PFSK-1 (cell line): ENCODE data around the gene PCK2.

Experiments used
- FOXP2 ChIP-seq: optimal IDR thresholded peaks from 2 replicates; pipeline ENCODE3; 2011; ENCODE audit warnings: borderline replicate concordance, control low read depth, inconsistent platforms; ENCODE audit not compliant: insufficient read depth; ENCODE audit errors: extremely low read length, extremely low read depth
- POLR2AphosphoS5 ChIP-seq: IDR thresholded peaks from 2 replicates; pipeline ENCODE4 v1.6.1; 2012; ENCODE audit warnings: low read depth, mild to moderate bottlenecking, control low read depth, low read length, moderate library complexity
- SIN3A ChIP-seq: IDR thresholded peaks from 2 replicates; pipeline ENCODE4 v1.6.1; 2012; ENCODE audit warnings: mild to moderate bottlenecking, low read length, moderate library complexity, borderline replicate concordance; ENCODE audit not compliant: insufficient read depth
- TAF1 ChIP-seq: IDR thresholded peaks from 2 replicates; pipeline ENCODE4 v1.6.1; 2012; ENCODE audit warnings: low read length, control low read depth, borderline replicate concordance; ENCODE audit not compliant: insufficient read depth
- TF ChIP-seq, protein P1 (sequence below), 2 experiments: IDR thresholded peaks; 2 replicates each; pipeline versions ENCODE4 v1.6.1 to v1.8.0; 2011 to 2012; ENCODE audit warnings: low read depth in 2 of 2, low read length in 2 of 2, control low read depth in 1 of 2, inconsistent platforms in 1 of 2, mild to moderate bottlenecking in 1 of 2, moderate library complexity in 1 of 2; ENCODE audit not compliant: insufficient read depth in 1 of 2

PCK2 gene

DNA sequence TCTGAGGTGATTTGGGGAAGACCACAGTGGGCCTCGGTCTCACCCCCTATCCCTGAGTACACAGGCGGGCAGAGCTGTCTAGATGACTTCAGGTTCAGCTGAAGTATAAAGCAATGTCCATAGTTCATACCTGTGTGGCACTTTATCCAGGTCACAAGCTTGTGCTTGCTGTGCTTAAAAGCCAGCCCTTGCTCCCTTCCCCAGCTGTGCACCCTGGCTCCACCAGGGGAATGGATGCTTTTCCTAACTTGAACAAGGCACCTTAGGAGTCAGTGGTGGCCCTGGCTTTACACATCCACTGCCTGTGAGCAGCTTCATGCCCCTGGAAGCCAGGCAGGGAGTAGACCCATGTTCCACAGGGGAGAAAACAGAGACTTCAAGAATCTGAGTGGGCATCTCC is 36.8 kb upstream of the PCK2 start:
- TF ChIP-seq FOXP2 (no peak), TAF1 (no peak), POLR2AphosphoS5 (no peak), SIN3A (no peak)
- TF ChIP-seq, protein P1, sequence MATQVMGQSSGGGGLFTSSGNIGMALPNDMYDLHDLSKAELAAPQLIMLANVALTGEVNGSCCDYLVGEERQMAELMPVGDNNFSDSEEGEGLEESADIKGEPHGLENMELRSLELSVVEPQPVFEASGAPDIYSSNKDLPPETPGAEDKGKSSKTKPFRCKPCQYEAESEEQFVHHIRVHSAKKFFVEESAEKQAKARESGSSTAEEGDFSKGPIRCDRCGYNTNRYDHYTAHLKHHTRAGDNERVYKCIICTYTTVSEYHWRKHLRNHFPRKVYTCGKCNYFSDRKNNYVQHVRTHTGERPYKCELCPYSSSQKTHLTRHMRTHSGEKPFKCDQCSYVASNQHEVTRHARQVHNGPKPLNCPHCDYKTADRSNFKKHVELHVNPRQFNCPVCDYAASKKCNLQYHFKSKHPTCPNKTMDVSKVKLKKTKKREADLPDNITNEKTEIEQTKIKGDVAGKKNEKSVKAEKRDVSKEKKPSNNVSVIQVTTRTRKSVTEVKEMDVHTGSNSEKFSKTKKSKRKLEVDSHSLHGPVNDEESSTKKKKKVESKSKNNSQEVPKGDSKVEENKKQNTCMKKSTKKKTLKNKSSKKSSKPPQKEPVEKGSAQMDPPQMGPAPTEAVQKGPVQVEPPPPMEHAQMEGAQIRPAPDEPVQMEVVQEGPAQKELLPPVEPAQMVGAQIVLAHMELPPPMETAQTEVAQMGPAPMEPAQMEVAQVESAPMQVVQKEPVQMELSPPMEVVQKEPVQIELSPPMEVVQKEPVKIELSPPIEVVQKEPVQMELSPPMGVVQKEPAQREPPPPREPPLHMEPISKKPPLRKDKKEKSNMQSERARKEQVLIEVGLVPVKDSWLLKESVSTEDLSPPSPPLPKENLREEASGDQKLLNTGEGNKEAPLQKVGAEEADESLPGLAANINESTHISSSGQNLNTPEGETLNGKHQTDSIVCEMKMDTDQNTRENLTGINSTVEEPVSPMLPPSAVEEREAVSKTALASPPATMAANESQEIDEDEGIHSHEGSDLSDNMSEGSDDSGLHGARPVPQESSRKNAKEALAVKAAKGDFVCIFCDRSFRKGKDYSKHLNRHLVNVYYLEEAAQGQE (IDR thresholded peaks at IDR 0.05; ENCODE audit: insufficient read depth in 1 of 2, low read depth in 2 of 2, low read length in 2 of 2), result no peak

DNA sequence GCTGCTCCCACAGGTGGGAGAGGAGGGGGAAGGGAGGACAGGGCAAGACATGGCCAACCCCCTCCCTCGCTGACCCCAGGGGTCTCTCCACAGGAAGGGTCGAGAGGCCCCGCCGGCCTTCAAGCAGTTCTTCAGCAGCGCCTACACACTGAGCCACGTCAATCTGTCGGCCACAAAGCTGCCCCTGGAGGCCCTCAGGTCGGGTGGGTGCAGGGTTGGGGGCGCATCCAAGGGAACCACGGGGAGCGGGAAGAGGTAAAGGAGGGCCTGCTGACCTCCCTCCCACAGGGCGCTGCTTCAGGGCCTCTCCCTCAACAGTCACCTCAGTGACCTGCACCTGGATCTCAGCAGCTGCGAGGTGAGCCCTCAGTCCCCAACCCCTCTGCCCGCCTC is 36.2 kb upstream of the PCK2 start:
- TF ChIP-seq, protein P1 (IDR thresholded peaks at IDR 0.05; ENCODE audit: insufficient read depth in 1 of 2, low read depth in 2 of 2, low read length in 2 of 2), result no peak
- no peak for TF ChIP-seq SIN3A
- no peak for TF ChIP-seq POLR2AphosphoS5
- TF ChIP-seq TAF1, result no peak
- no peak for TF ChIP-seq FOXP2

DNA sequence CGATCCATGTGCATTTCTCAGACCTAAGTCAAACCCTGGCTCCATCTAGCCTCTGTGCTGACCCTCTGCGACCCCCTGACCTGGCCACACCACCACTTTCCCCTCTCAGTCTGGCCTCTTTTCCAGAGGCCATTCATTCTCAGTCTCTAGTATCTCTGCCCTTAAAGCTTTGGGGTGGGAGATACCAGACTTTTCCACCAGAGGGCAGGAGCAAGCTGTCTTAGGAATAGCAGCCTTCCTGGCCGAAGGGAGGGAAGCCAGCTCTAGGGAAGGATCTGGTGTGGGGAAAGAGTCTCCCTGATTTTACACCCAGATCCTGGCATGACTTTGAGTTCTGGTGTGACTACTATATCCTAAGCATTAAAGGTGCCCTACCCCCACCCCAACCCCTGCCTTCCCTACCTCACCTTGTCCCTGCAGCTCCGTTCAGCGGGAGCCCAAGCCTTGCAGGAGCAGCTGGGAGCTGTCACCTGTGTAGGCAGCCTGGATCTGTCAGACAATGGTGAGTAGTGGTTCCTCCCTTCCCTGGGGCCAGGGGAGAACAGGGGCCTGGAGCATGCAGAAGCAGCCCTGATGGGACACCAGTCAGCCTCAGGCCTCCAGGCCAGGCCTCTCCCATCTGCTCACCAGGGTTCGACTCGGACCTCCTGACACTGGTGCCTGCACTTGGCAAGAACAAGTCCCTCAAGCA is 35.7 kb upstream of the PCK2 start:
- TF ChIP-seq FOXP2 (no peak), TAF1 (no peak), POLR2AphosphoS5 (no peak), SIN3A (no peak)
- TF ChIP-seq, protein P1 (IDR thresholded peaks at IDR 0.05; ENCODE audit: insufficient read depth in 1 of 2, low read depth in 2 of 2, low read length in 2 of 2), result no peak

DNA sequence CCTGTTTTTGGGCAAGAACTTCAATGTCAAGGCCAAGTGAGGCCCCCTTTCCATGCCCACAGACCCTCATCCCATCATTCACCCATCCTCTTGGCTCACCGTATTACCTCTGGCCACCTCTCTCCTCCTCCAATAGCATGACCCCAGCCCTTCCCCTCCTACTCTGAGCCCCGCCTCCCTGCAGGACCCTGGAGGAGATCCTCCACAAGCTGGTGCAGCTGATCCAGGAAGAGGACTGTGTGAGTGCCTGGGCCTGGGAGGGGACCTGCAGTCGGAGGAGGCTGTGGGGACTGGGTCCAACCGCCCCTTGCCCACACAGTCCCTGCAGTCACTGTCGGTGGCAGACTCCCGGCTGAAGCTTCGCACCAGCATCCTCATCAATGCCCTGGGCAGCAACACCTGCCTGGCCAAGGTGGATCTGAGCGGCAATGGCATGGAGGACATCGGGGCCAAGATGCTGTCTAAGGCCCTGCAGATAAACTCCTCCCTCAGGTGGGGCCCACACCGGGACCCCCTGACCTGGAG is 35.1 kb upstream of the PCK2 start:
- no peak for TF ChIP-seq TAF1
- no peak for TF ChIP-seq SIN3A
- no peak for TF ChIP-seq FOXP2
- TF ChIP-seq POLR2AphosphoS5, result no peak
- TF ChIP-seq, protein P1 (IDR thresholded peaks at IDR 0.05; ENCODE audit: insufficient read depth in 1 of 2, low read depth in 2 of 2, low read length in 2 of 2), result no peak
